Fibroblast of skin of left biceps (primary cell): ENCODE measurements around the gene SLC25A22.

Experiments used
- DNase-seq, 2 experiments: peaks; one replicate each; pipeline ENCODE4 v3.0.0-alpha.2; 2013; ENCODE audit warnings: low read depth in 2 of 2

SLC25A22 gene

GRCh38 chr11:803770-804598 is 5.9 kb upstream of the SLC25A22 start:
- DNase-seq, result no peak

GRCh38 chr11:803467-803742 is 5.3 kb upstream of the SLC25A22 start:
- no peak for DNase-seq

- DNase-seq, result no peak
These were observed 4.8 kb upstream of the SLC25A22 start for GRCh38 chr11:802693-803466.

- no peak for DNase-seq
These were observed 4.0 kb upstream of the SLC25A22 start for GRCh38 chr11:802018-802617.

GRCh38 chr11:801097-801780 is 3.2 kb upstream of the SLC25A22 start:
- no peak for DNase-seq

- DNase-seq, result no peak
These were observed 2.4 kb upstream of the SLC25A22 start for GRCh38 chr11:800473-800872.

- no peak for DNase-seq
These were observed 1.7 kb upstream of the SLC25A22 start for GRCh38 chr11:799641-800316.

- DNase-seq, result peak in 1 of 2 experiments; percentile 62
These were observed 587 bp downstream of the SLC25A22 start for GRCh38 chr11:797296-798092.

- no peak for DNase-seq
These were observed 1.4 kb downstream of the SLC25A22 start for GRCh38 chr11:796565-797295.

GRCh38 chr11:795634-796564 is 2.2 kb downstream of the SLC25A22 start:
- peak in 1 of 2 experiments; percentile 36 for DNase-seq

GRCh38 chr11:794766-795633 is 3.1 kb downstream of the SLC25A22 start:
- DNase-seq, result no peak

GRCh38 chr11:794013-794765 is 3.9 kb downstream of the SLC25A22 start:
- DNase-seq, result no peak

GRCh38 chr11:793556-793955 is 4.5 kb downstream of the SLC25A22 start:
- DNase-seq, result no peak

- no peak for DNase-seq
These were observed 5.2 kb downstream of the SLC25A22 start for GRCh38 chr11:792873-793272.

- DNase-seq, result no peak
These were observed 5.6 kb downstream of the SLC25A22 start for GRCh38 chr11:792535-792821.

GRCh38 chr11:791658-792534 is 6.2 kb downstream of the SLC25A22 start:
- no peak for DNase-seq
